ENCODE results near the gene DTNA. TPM values are rescaled to one million over a fixed set of nuclear protein-coding genes. Genes with fewer than 3 reads are reported as not detected.

Gene DTNA
- total RNA-seq, 2 experiments from 2014 or later: not detected

GRCh38 chr18:34741401-34741800, 31.3 kb downstream of the DTNA start:
- Histone ChIP-seq H3K27me3 (ENCODE audit: control insufficient read depth in 1 of 2, insufficient read depth in 2 of 2, low read length in 2 of 2) (no peaks in the 10 kb centered on the region), H3K36me3 (ENCODE audit: insufficient read depth, low read length) (no peaks in the 10 kb centered on the region), H3K9me3 (ENCODE audit: control insufficient read depth in 1 of 2, insufficient read depth in 1 of 2, low read length in 2 of 2) (no peaks in the 10 kb centered on the region), H3K4me1 (ENCODE audit: insufficient read depth, low read length) (no peaks in the 10 kb centered on the region), H3K27ac (ENCODE audit: low read depth in 1 of 2, low read length in 2 of 2) (no peak overlapping the region), H3K4me3 (ENCODE audit: low read length) (no peak overlapping the region)
- TF ChIP-seq CTCF (IDR thresholded peaks at IDR 0.05): no peak
- no peaks in the 10 kb centered on the region for H3K9me3 Mint-ChIP-seq
- intact Hi-C loops (cut with DNase I, micrococcal nuclease): no loop called here
- no peak overlapping the region for H3K4me3 Mint-ChIP-seq
- peaks cover 4% of the 10 kb centered on the region for H3K27me3 Mint-ChIP-seq
- H3K36me3 Mint-ChIP-seq (ENCODE audit: low read depth): no peaks in the 10 kb centered on the region
- no peak for ATAC-seq (ENCODE audit: poor library complexity)
- no peaks in the 10 kb centered on the region for H3K4me1 Mint-ChIP-seq (ENCODE audit: low read depth)
- H3K27ac Mint-ChIP-seq: no peak overlapping the region
- POLR2A ChIA-PET: no interaction called here
- CTCF ChIA-PET: no interaction called here
- no peak for DNase-seq

DNA sequence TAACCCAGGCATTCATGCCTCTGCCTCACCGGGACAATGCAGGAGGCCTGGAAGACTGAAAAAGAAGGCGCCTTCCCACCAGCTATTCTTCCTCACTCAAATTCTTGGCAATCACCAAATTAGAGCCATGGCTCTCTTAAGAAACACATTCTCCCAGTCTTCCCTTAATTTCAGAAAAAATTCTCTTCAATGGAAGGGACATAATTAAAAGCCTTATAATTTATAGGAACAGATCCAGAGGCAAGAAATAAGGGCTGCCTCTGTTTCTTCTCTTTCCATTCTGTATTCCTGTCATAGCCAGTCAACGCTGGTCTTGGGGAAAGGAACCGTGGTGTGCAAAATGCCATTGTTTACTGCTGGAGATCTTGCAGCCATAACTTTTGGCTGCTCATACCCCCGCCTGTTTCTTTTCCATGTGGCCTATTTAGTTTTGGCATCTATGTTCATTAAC, 32.8 kb downstream of the DTNA start:
- Mint-ChIP-seq H3K27ac (no peak overlapping the region), H3K4me1 (ENCODE audit: low read depth) (no peaks in the 10 kb centered on the region)

DNA sequence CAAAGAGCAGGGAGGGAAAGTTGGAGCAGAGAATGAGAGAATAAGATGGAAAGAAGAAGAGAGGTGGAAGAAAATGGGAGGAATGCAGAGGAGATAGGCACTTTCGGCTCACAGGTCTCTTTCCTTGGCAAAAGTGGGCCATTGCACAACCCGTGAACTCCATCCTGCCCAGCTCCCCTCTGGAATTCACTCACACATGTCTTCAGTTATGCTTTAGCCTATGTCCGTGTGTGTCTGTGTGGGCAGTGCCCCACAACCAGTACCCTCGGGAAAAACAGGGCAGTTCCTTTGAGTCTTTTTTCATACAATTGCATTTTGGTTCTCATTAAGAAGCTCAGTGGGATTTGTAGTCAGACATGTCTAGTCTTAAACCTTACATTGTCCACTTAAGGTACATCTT, 34.5 kb downstream of the DTNA start:
- H3K4me1 ChIP-seq (ENCODE audit: insufficient read depth, low read length): no peaks in the 10 kb centered on the region
- Mint-ChIP-seq H3K36me3 (ENCODE audit: low read depth) (no peaks in the 10 kb centered on the region), H3K27ac (no peak overlapping the region), H3K4me3 (no peak overlapping the region), H3K27me3 (peaks cover 4% of the 10 kb centered on the region), H3K4me1 (ENCODE audit: low read depth) (no peaks in the 10 kb centered on the region), H3K9me3 (no peaks in the 10 kb centered on the region)
- H3K9me3 ChIP-seq (ENCODE audit: control insufficient read depth in 1 of 2, insufficient read depth in 1 of 2, low read length in 2 of 2): no peaks in the 10 kb centered on the region
- H3K27me3 ChIP-seq (ENCODE audit: control insufficient read depth in 1 of 2, insufficient read depth in 2 of 2, low read length in 2 of 2): no peaks in the 10 kb centered on the region
- ATAC-seq (ENCODE audit: poor library complexity) (no peak), DNase-seq (no peak)
- POLR2A ChIA-PET: no interaction called here
- intact Hi-C loops (cut with DNase I, micrococcal nuclease): no loop called here
- H3K36me3 ChIP-seq (ENCODE audit: insufficient read depth, low read length): no peaks in the 10 kb centered on the region
- no peak for TF ChIP-seq CTCF (IDR thresholded peaks at IDR 0.05)
- CTCF ChIA-PET: interaction anchor here (1.3 kb wide), 1 partner anchor 8 kb away, joined by 3 read pairs; no protein-coding TSS in a partner anchor
- H3K27ac ChIP-seq (ENCODE audit: low read depth in 1 of 2, low read length in 2 of 2): no peak overlapping the region
- H3K4me3 ChIP-seq (ENCODE audit: low read length): no peak overlapping the region

More for the DNA sequence above, 32.8 kb downstream of the DTNA start:
- Histone ChIP-seq H3K9me3 (ENCODE audit: control insufficient read depth in 1 of 2, insufficient read depth in 1 of 2, low read length in 2 of 2) (no peaks in the 10 kb centered on the region), H3K27me3 (ENCODE audit: control insufficient read depth in 1 of 2, insufficient read depth in 2 of 2, low read length in 2 of 2) (no peaks in the 10 kb centered on the region), H3K27ac (ENCODE audit: low read depth in 1 of 2, low read length in 2 of 2) (no peak overlapping the region), H3K4me3 (ENCODE audit: low read length) (no peak overlapping the region), H3K4me1 (ENCODE audit: insufficient read depth, low read length) (no peaks in the 10 kb centered on the region), H3K36me3 (ENCODE audit: insufficient read depth, low read length) (no peaks in the 10 kb centered on the region)
- ChIA-PET POLR2A (no interaction called here), CTCF (interaction anchor here (0.6 kb wide), 1 partner anchor 744 kb away, joined by 3 read pairs; no protein-coding TSS in a partner anchor)
- Mint-ChIP-seq H3K27me3 (peaks cover 4% of the 10 kb centered on the region), H3K9me3 (no peaks in the 10 kb centered on the region), H3K4me3 (no peak overlapping the region), H3K36me3 (ENCODE audit: low read depth) (no peaks in the 10 kb centered on the region)
- ATAC-seq (ENCODE audit: poor library complexity): no peak
- intact Hi-C loops (cut with DNase I, micrococcal nuclease): no loop called here
- TF ChIP-seq CTCF (IDR thresholded peaks at IDR 0.05): no peak
- DNase-seq: no peak

Measured in CD4-positive, alpha-beta T cell (primary cell).